GM18861 (cell line): ENCODE measurements around the gene NCF4.

Experiments
- ATAC-seq: cut with Tn5 transposase; IDR thresholded peaks from one replicate; pipeline ENCODE4 v1.9.1; 2021; ENCODE audit not compliant: unreplicated experiment

NCF4 gene

DNA sequence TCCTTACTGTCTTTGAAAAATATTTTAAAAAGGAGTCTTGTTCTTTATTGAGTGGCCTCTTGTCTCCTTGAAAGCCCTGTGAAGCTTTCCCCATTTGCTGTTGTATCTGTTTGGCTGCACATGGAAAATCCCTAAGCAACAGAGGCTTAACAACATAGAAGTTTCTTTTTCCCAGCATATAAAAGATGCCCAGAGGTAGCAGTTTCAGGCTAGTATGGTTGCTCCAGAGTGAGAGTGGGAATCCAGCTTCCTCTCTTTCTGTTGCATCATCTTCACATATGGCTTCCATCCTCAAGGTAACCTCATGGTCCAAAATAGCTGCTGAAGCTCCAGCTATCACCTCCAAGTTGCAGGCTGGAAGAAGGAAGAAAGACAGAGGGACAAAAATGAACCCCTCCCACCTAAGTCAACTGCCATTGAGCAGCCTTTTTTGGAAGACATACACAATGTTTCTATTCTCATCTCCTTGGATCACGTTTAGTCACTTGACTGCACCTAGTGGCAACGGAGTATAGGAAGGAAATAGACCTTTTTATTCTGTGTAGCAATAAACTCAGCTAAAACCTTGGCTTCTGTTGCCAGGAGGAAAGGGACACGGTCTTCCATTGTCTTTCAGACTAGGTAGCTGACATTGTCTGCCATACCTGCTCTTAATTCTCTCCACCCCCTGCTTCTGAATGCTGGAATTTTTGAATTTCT lies 57.9 kb downstream of the NCF4 start:
- ATAC-seq, result no peak

- no peak for ATAC-seq
Measured at GRCh38 chr22:36921309-36922104, 60.7 kb downstream of the NCF4 start.

GRCh38 chr22:36922105-36922608 lies 61.4 kb downstream of the NCF4 start:
- ATAC-seq, result no peak

GRCh38 chr22:36922711-36923110 lies 61.9 kb downstream of the NCF4 start:
- ATAC-seq, result no peak

GRCh38 chr22:36923131-36923788 lies 62.5 kb downstream of the NCF4 start:
- no peak for ATAC-seq

- ATAC-seq, result no peak
Measured at GRCh38 chr22:36924151-36924698, 63.4 kb downstream of the NCF4 start.

DNA sequence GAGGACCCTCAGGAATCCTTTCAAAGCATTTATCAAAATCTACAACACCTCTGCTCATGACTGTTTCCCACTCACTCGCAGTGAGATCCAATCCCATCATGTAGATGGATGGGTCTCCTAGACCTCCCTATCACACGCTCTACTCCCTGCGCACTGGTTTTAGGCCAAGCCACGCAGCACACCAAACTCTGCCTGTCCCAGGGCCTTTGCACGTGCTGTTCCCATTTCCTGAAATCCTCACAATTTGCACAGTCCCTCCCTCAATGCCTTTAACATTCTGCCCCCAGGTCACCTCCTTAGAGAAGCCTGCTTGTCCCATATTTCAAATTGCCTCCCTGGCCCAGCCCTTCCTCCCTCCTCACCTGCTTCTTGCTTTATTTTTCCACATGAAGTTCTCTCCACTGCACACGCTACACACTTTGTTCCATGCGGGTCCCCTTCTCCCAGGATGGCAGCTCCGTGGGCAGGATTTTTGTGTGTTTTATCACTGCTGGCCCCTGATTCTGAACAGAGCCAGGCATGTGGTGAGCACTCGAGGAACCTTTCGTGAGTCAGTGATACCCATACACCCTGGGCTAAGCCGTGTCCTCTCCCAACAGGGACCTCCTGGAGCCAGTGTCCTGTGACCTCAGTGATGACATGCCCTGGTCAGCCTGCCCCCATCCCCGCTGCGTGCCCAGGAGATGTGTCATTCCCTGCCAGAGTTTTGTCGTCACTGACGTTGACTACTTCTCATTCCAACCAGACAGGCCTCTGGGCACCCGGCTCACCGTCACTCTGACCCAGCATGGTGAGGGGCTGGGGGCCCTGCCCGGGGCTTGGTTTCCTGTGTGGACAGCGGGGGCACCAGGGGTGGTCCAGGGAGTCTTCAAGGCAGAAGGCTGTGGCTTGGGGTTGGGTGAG lies 64.8 kb downstream of the NCF4 start:
- no peak for ATAC-seq

GRCh38 chr22:36926309-36926708 lies 65.5 kb downstream of the NCF4 start:
- ATAC-seq, result no peak

DNA sequence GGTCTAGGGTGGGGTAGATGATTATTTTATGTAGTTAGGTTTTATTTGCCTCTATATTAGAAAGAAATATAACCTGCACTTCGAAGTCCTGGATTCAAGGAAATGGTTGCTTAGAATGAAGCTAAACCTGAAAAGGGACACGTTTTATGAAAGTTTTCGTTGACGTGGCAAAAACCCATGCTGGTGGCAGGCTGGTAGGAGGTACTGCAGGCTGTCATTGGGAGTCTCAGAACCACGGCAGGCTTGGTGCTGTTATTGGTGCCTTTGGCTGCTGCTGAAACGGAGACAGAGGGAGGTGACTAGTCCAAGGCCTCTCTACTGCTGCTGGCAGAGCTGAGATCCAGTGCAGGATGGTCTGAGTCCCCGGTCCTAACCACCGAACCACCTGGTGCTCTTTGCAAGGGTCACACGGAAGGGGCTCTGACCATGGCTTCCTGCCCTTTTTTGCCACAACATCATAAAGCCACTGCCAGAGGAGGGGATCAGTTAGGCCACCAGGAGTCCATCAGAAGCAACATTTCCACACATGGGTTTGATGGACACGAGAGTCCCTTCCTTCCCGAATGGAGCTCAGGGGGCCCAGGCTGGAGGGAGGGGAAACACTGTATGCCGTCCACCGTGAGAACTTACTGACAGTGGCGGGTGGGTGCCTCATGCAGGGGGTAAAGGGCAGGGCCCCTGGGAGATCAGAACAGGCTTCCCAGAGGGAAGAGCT lies 66.1 kb downstream of the NCF4 start:
- ATAC-seq, result no peak
